ENCODE results near the gene SLC6A4.

GRCh38 chr17:30240177-30240576 lies 4.7 kb upstream of the SLC6A4 start:
- TF ChIP-seq CTCF (IDR thresholded peaks at IDR 0.05), result no peak
- no peak for TF ChIP-seq POLR2A (IDR thresholded peaks at IDR 0.05)
